SW 1271 (cell line): ENCODE data around the gene OR10G4.
"Not testable (repeated sequence)": the region's sequence is repeated elsewhere in the genome, so short reads cannot be mapped to it uniquely, and the experiment has no call there.

ENCODE experiments used
- DNase-seq, 2 experiments: peaks; one replicate each; lab custom pipeline; 2025; lab: John Stamatoyannopoulos, UW

Gene OR10G4, protein sequence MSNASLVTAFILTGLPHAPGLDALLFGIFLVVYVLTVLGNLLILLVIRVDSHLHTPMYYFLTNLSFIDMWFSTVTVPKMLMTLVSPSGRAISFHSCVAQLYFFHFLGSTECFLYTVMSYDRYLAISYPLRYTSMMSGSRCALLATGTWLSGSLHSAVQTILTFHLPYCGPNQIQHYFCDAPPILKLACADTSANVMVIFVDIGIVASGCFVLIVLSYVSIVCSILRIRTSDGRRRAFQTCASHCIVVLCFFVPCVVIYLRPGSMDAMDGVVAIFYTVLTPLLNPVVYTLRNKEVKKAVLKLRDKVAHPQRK

GRCh38 chr11:124012697-124013096 lies at the start of gene OR10G4:
TSS of gene OR10G4 (plus strand) at chr11:124012997. CDS start at chr11:124015575, 2,578 bp downstream.
- no peak for DNase-seq

DNA sequence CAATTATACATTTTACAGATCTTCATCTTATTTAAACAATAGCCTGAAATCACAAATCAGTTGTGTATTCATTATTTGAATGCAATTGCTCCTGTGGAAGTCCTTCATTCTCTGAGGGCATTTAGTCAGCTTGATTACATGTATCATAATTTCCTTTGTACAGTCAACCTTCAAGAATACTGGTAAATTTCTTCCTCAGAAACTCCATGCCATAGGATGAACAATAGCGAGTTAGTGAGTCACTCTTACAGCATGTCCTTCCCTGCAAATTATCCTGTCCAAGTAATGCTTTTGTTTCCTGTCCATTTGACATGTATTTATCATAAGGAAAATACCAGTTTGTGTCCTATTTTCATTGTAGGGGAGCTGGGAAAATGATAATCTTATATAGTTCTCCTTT lies 39.0 kb upstream of the OR10G4 start:
- DNase-seq: peak; percentile 64 to 87

GRCh38 chr11:123976770-123977560 lies 35.8 kb upstream of the OR10G4 start:
- no peak for DNase-seq

DNA sequence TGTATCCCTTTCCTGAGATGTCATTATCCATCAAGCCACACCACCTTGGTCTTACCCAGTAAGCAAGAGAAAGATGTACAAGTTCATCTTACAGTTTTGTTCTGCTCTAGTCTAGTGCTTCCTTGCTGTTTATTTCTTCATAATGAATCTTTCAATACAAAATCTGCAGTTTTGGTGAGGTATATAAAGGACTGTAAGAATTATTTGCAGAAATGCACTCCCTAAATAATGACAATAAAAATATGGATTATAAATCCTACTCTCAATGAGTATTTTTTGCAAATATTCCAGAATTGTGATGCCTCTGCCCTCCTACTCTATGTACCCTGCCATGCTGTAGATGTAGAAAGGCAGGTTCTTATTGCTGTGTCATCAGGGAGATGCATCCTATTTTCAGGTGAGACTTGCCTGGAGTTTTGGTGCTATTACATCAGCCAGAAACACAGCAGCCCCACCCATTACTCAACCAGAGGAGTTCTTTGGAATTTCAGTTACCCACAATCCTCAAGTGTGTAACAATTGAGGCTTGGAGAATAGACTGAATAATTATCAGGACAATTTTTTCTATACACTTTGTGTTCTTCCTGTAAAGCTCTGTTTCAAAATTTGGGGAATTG lies 35.0 kb upstream of the OR10G4 start, which contains the start of gene OR10S1:
Gene OR10S1 (minus strand): TSS at position 51 of the 617 bp plus-strand sequence. CDS start 117 bp downstream, outside the sequence.
- no peak for DNase-seq

DNA sequence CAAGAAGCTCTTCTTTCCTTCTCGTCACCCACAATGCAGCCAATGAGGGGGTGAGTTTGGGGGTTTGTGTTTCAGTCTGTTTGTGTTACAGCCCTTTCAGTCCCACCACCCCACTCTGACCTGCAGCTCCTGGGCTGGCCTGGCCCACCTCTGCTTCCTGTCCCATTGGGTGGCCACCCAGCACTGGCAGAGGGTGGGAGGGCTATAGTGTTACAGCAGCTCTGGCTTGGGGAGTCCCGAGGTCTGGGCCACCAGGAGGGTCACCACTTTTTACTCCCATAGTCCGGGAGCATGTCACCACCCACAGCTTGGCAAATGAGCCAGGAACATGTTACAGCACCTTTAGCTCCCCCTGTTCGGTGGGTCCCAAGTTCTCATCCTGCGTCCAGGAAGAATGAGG lies 33.5 kb upstream of the OR10G4 start:
- DNase-seq: no peak

DNA sequence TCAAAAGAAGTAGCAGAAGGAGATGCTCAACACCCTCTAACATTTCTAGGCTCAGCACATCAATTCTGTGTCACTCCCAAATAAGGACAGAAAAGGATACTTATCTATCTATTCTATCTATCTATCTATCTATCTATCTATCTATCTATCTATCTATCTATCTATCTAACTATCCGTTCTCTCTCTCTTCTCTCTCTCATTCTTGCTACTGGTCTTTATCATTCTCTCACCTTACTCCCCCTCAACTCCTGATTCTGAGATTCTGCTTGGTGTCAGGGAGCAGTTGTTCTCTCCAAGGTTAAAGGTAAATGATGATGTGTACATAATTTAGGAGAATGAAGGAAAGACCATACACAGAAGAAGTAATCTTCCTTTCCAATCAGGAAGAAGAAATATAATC lies 17.7 kb upstream of the OR10G4 start, which contains the start of gene OR10G6:
Gene OR10G6 (minus strand): TSS at position 43 of the 400 bp plus-strand sequence. CDS start 0 bp downstream, at position 43.
- no peak for DNase-seq

DNA sequence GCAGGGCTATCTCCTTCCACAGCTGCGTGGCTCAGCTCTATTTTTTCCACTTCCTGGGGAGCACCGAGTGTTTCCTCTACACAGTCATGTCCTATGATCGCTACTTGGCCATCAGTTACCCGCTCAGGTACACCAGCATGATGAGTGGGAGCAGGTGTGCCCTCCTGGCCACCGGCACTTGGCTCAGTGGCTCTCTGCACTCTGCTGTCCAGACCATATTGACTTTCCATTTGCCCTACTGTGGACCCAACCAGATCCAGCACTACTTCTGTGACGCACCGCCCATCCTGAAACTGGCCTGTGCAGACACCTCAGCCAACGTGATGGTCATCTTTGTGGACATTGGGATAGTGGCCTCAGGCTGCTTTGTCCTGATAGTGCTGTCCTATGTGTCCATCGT lies 3.0 kb downstream of the OR10G4 start:
- not testable (repeated sequence) for DNase-seq

DNA sequence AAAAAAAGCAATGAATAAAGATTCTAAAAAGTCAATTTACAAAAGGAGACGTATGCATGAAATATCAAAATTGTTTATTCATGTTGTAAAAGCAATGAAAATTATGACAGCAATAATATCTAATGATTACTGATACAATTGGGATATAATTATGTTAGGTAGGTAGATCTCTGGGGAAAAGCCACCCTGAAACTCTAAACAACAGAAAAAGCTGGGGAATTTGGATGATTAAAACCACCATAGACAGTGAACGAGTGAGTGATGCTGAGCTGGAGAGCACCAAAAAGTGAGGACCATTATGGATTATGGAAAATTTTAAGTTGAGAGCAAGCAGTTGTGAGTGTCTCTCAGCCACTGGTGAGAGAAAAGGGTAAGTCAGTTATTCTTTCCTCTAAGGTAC lies 13.7 kb downstream of the OR10G4 start, which contains the start of gene OR10G8:
Gene OR10G8 (plus strand): TSS at position 301 of the 400 bp plus-strand sequence. CDS start 2,825 bp downstream, outside the sequence.
- DNase-seq: no peak

DNA sequence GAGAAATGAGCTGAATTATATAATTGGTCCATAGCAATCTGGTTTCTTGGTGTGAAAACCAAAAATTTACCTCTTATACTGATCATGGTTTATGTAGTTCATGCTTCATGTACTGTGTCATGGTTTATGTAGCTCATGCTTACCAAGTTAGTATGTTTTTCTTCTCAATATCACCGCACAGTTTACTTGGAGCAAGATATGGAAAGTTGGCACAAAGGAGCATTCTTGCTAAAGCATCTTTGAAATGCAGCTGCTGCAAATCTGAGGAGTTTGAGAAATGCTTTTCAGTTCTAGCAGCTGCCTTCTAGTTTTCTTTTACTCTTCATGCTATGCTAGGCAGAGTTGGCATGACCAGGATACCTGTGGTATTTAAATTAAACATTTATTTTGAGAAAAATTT lies 23.9 kb downstream of the OR10G4 start:
- no peak for DNase-seq

GRCh38 chr11:124039557-124039956 lies 26.8 kb downstream of the OR10G4 start:
- no peak for DNase-seq

DNA sequence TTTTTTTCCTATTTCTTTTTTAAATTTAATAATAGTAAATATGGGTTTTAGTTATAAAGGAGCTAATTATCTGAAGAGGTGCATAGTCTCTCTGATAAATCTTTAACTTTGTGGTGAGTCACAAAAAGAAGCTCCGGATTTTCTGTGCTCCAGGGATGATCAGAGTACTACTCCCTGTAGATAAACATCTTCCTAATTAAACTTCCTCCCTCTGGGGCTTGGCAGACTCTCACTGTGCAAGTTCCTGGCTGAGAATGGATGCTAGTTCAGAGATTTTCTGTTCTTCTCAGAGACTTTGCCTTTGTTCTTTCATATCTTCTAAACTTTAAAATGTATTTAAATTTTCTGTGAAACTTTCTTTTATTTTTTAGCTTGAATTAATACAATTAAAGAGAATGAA lies 28.5 kb downstream of the OR10G4 start, which contains the start of gene OR10G7:
Gene OR10G7 (minus strand): TSS at position 72 of the 400 bp plus-strand sequence. CDS start 2,324 bp downstream, outside the sequence.
- no peak for DNase-seq

DNA sequence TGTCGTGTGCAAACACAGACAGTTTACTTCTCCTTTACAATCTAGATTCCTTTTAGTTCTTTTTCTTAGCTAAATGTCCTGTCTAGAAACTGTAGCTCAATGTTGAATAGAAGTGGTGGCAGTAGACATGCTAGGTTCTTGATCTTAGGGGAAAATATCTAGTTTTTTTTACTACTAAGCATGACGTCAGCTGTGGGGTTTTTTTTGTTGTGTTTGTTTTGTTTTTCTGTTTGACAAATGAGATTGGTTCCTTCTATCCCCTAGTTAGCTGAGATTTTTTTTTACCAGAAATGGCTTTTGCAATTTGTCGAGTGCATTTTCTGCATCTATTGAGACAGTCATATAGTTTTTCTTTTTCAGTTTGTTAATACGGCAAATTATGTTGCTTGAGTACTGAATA lies 30.6 kb downstream of the OR10G4 start:
- DNase-seq: no peak

- no peak for DNase-seq
These were observed 38.0 kb downstream of the OR10G4 start for GRCh38 chr11:124050748-124051147.

DNA sequence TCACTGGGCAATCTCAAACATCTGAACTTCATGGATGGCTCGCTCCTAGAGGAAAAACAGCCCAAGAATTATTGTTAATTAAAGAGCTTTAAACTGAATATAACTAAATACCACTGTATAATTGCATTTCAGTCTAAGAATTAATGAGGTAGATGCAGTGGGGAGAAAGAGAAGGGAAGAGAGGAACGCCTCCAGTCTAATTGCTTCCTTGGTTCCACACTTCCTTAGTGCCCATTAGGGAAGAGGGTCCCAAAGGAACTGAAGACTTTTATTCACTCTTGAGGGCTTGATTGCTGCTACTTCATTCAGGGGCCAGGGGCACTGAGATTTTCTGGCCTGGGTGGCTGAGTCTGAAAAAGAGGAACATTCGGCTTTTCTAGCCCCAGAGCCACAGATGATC lies 40.2 kb downstream of the OR10G4 start:
- no peak for DNase-seq
